ENCODE results near the gene SLC34A3.
"Not testable (repeated sequence)": the region's sequence is repeated elsewhere in the genome, so short reads cannot be mapped to it uniquely, and the experiment has no call there.

The SLC34A3 gene

GRCh38 chr9:137255448-137256114, 24.9 kb downstream of the SLC34A3 start:
- Histone ChIP-seq H3K79me2 (ENCODE audit: control insufficient read depth, insufficient read depth, low read length, unreplicated experiment) (peaks cover 19% of the 10 kb centered on the region), H2AFZ (ENCODE audit: low read length, unreplicated experiment) (peak overlapping the region; percentile 91), H3K27me3 (ENCODE audit: insufficient read depth, low read length) (no peaks in the 10 kb centered on the region), H3K4me3 (ENCODE audit: low read depth, low read length) (peak overlapping the region; percentile 83), H3K4me1 (ENCODE audit: control insufficient read depth, insufficient read depth, low read length, unreplicated experiment) (peaks cover 14% of the 10 kb centered on the region), H3K27ac (ENCODE audit: low read depth, low read length) (no peak overlapping the region), H3K36me3 (ENCODE audit: insufficient read depth, low read length) (peaks cover 6% of the 10 kb centered on the region; the same call in 1 of the 2 replicates)

GRCh38 chr9:137256362-137256761, 25.7 kb downstream of the SLC34A3 start:
- peak overlapping the region; percentile 83 for H3K4me3 ChIP-seq (ENCODE audit: low read depth, low read length)
- peaks cover 6% of the 10 kb centered on the region; the same call in 1 of the 2 replicates for H3K36me3 ChIP-seq (ENCODE audit: insufficient read depth, low read length)
- H3K27ac ChIP-seq (ENCODE audit: low read depth, low read length): no peak overlapping the region
- H3K79me2 ChIP-seq (ENCODE audit: control insufficient read depth, insufficient read depth, low read length, unreplicated experiment): peaks cover 19% of the 10 kb centered on the region
- no peaks in the 10 kb centered on the region for H3K27me3 ChIP-seq (ENCODE audit: insufficient read depth, low read length)
- peaks cover 14% of the 10 kb centered on the region for H3K4me1 ChIP-seq (ENCODE audit: control insufficient read depth, insufficient read depth, low read length, unreplicated experiment)
- no peak overlapping the region for H2AFZ ChIP-seq (ENCODE audit: low read length, unreplicated experiment)

- peaks cover 19% of the 10 kb centered on the region for H3K79me2 ChIP-seq (ENCODE audit: control insufficient read depth, insufficient read depth, low read length, unreplicated experiment)
- peaks cover 6% of the 10 kb centered on the region; the same call in 1 of the 2 replicates for H3K36me3 ChIP-seq (ENCODE audit: insufficient read depth, low read length)
- no peak overlapping the region for H2AFZ ChIP-seq (ENCODE audit: low read length, unreplicated experiment)
- H3K4me1 ChIP-seq (ENCODE audit: control insufficient read depth, insufficient read depth, low read length, unreplicated experiment): peaks cover 14% of the 10 kb centered on the region
- peak overlapping the region; percentile 83 for H3K4me3 ChIP-seq (ENCODE audit: low read depth, low read length)
- no peak overlapping the region for H3K27ac ChIP-seq (ENCODE audit: low read depth, low read length)
- no peaks in the 10 kb centered on the region for H3K27me3 ChIP-seq (ENCODE audit: insufficient read depth, low read length)
These were observed 26.2 kb downstream of the SLC34A3 start for GRCh38 chr9:137256856-137257255.

- H3K4me1 ChIP-seq (ENCODE audit: control insufficient read depth, insufficient read depth, low read length, unreplicated experiment): not testable (repeated sequence)
These were observed 31.6 kb downstream of the SLC34A3 start for GRCh38 chr9:137262173-137262908.

GRCh38 chr9:137262909-137263285, 32.2 kb downstream of the SLC34A3 start:
- Histone ChIP-seq H3K27ac (ENCODE audit: low read depth, low read length) (no peak overlapping the region), H3K4me3 (ENCODE audit: low read depth, low read length) (no peak overlapping the region), H3K4me1 (ENCODE audit: control insufficient read depth, insufficient read depth, low read length, unreplicated experiment) (peaks cover 4% of the 10 kb centered on the region), H3K36me3 (ENCODE audit: insufficient read depth, low read length) (peaks cover 11% of the 10 kb centered on the region; the same call in 1 of the 2 replicates), H3K27me3 (ENCODE audit: insufficient read depth, low read length) (no peaks in the 10 kb centered on the region), H2AFZ (ENCODE audit: low read length, unreplicated experiment) (no peak overlapping the region), H3K79me2 (ENCODE audit: control insufficient read depth, insufficient read depth, low read length, unreplicated experiment) (no peaks in the 10 kb centered on the region)

More at GRCh38 chr9:137262173-137262908, 31.6 kb downstream of the SLC34A3 start:
- not testable (repeated sequence) for H2AFZ ChIP-seq (ENCODE audit: low read length, unreplicated experiment); H3K27ac ChIP-seq (ENCODE audit: low read depth, low read length); H3K4me3 ChIP-seq (ENCODE audit: low read depth, low read length); H3K27me3 ChIP-seq (ENCODE audit: insufficient read depth, low read length); H3K79me2 ChIP-seq (ENCODE audit: control insufficient read depth, insufficient read depth, low read length, unreplicated experiment)
- H3K36me3 ChIP-seq (ENCODE audit: insufficient read depth, low read length): peaks cover 11% of the 10 kb centered on the region; the same call in 1 of the 2 replicates

GRCh38 chr9:137263506-137263905, 32.8 kb downstream of the SLC34A3 start:
- Histone ChIP-seq H3K36me3 (ENCODE audit: insufficient read depth, low read length) (peaks cover 11% of the 10 kb centered on the region; the same call in 1 of the 2 replicates), H3K4me3 (ENCODE audit: low read depth, low read length) (no peak overlapping the region), H3K27ac (ENCODE audit: low read depth, low read length) (no peak overlapping the region)

GRCh38 chr9:137264067-137264466, 33.4 kb downstream of the SLC34A3 start:
- Histone ChIP-seq H3K4me1 (ENCODE audit: control insufficient read depth, insufficient read depth, low read length, unreplicated experiment) (peaks cover 15% of the 10 kb centered on the region), H3K79me2 (ENCODE audit: control insufficient read depth, insufficient read depth, low read length, unreplicated experiment) (peaks cover 1% of the 10 kb centered on the region), H3K36me3 (ENCODE audit: insufficient read depth, low read length) (peaks cover 11% of the 10 kb centered on the region; the same call in 1 of the 2 replicates), H2AFZ (ENCODE audit: low read length, unreplicated experiment) (no peak overlapping the region), H3K27ac (ENCODE audit: low read depth, low read length) (no peak overlapping the region), H3K27me3 (ENCODE audit: insufficient read depth, low read length) (no peaks in the 10 kb centered on the region), H3K4me3 (ENCODE audit: low read depth, low read length) (no peak overlapping the region)

More at GRCh38 chr9:137263506-137263905, 32.8 kb downstream of the SLC34A3 start:
- Histone ChIP-seq H3K4me1 (ENCODE audit: control insufficient read depth, insufficient read depth, low read length, unreplicated experiment) (peaks cover 10% of the 10 kb centered on the region), H3K27me3 (ENCODE audit: insufficient read depth, low read length) (no peaks in the 10 kb centered on the region), H3K79me2 (ENCODE audit: control insufficient read depth, insufficient read depth, low read length, unreplicated experiment) (no peaks in the 10 kb centered on the region), H2AFZ (ENCODE audit: low read length, unreplicated experiment) (no peak overlapping the region)

GRCh38 chr9:137265496-137266161, 34.9 kb downstream of the SLC34A3 start:
- H3K27me3 ChIP-seq (ENCODE audit: insufficient read depth, low read length): no peaks in the 10 kb centered on the region
- H3K79me2 ChIP-seq (ENCODE audit: control insufficient read depth, insufficient read depth, low read length, unreplicated experiment): peaks cover 5% of the 10 kb centered on the region
- H2AFZ ChIP-seq (ENCODE audit: low read length, unreplicated experiment): no peak overlapping the region
- H3K36me3 ChIP-seq (ENCODE audit: insufficient read depth, low read length): peaks cover 17% of the 10 kb centered on the region; the same call in 1 of the 2 replicates
- H3K27ac ChIP-seq (ENCODE audit: low read depth, low read length): no peak overlapping the region
- no peak overlapping the region for H3K4me3 ChIP-seq (ENCODE audit: low read depth, low read length)
- peaks cover 15% of the 10 kb centered on the region for H3K4me1 ChIP-seq (ENCODE audit: control insufficient read depth, insufficient read depth, low read length, unreplicated experiment)

GRCh38 chr9:137266162-137266527, 35.4 kb downstream of the SLC34A3 start:
- Histone ChIP-seq H2AFZ (ENCODE audit: low read length, unreplicated experiment) (no peak overlapping the region), H3K27ac (ENCODE audit: low read depth, low read length) (no peak overlapping the region), H3K27me3 (ENCODE audit: insufficient read depth, low read length) (no peaks in the 10 kb centered on the region), H3K36me3 (ENCODE audit: insufficient read depth, low read length) (peaks cover 17% of the 10 kb centered on the region; the same call in 1 of the 2 replicates), H3K79me2 (ENCODE audit: control insufficient read depth, insufficient read depth, low read length, unreplicated experiment) (peaks cover 5% of the 10 kb centered on the region), H3K4me3 (ENCODE audit: low read depth, low read length) (no peak overlapping the region), H3K4me1 (ENCODE audit: control insufficient read depth, insufficient read depth, low read length, unreplicated experiment) (peaks cover 15% of the 10 kb centered on the region)

- Histone ChIP-seq H3K36me3 (ENCODE audit: insufficient read depth, low read length) (peaks cover 17% of the 10 kb centered on the region; the same call in 1 of the 2 replicates), H2AFZ (ENCODE audit: low read length, unreplicated experiment) (no peak overlapping the region), H3K27me3 (ENCODE audit: insufficient read depth, low read length) (no peaks in the 10 kb centered on the region), H3K4me3 (ENCODE audit: low read depth, low read length) (no peak overlapping the region), H3K4me1 (ENCODE audit: control insufficient read depth, insufficient read depth, low read length, unreplicated experiment) (peaks cover 15% of the 10 kb centered on the region), H3K79me2 (ENCODE audit: control insufficient read depth, insufficient read depth, low read length, unreplicated experiment) (peaks cover 5% of the 10 kb centered on the region), H3K27ac (ENCODE audit: low read depth, low read length) (no peak overlapping the region)
These were observed 36.1 kb downstream of the SLC34A3 start for GRCh38 chr9:137266585-137267453.
